SK-N-SH (cell line): ENCODE data around the gene FBXO10. TPM values are rescaled to one million over a fixed set of nuclear protein-coding genes. Genes with fewer than 3 reads are reported as not detected.

ENCODE experiments used
- CTCF ChIA-PET: fragments of 300-600, 350-600 bp; formaldehyde crosslinking; extraction: SDS; loops from one replicate; lab custom pipeline; 2021; lab: Yijun Ruan, JAX
- POLR2A ChIA-PET: fragments of 350-600 bp; sonication (Branson Sonifier 250); formaldehyde crosslinking; extraction: SDS; loops from one replicate; lab custom pipeline; 2020; ENCODE audit warnings: antibody characterized with exemption, inconsistent platforms; lab: Yijun Ruan, JAX
- DNase-seq: peaks from one replicate; pipeline ENCODE4 v3.0.0; 2012
- H2AFZ ChIP-seq: fragments of 200-600 bp; sonication (generic); 2 replicates; pipeline ENCODE4 v1.8.1; 2016; ENCODE audit warnings: antibody characterized with exemption, mild to moderate bottlenecking, low read depth
- H3F3A ChIP-seq: fragments of 200-600 bp; sonication (generic); replicated peaks from 2 replicates; pipeline ENCODE3; 2016; ENCODE audit warnings: antibody characterized with exemption, mild to moderate bottlenecking; ENCODE audit not compliant: insufficient read depth
- H3K27ac ChIP-seq, 2 experiments: fragments of 200-500 bp in 1 of 2; fragments of 200-600 bp in 1 of 2; sonication (Bioruptor generic) in 1 of 2; sonication (generic), shearing (Covaris generic) in 1 of 2; 2 replicates each; pipeline versions ENCODE4 v1.5.1 to v1.6.1; 2014 to 2016; ENCODE audit warnings: low read depth in 2 of 2, inconsistent platforms in 1 of 2, low read length in 1 of 2, mild to moderate bottlenecking in 1 of 2, mixed read lengths in 1 of 2
- H3K27me3 ChIP-seq: fragments of 200-600 bp; sonication (generic), shearing (Covaris generic); 2 replicates; pipeline ENCODE4 v1.6.1; 2016; ENCODE audit warnings: mixed run types; ENCODE audit not compliant: insufficient read depth
- H3K36me3 ChIP-seq, 2 experiments: fragments of 200-500 bp in 1 of 2; fragments of 200-600 bp in 1 of 2; sonication (Bioruptor generic) in 1 of 2; sonication (generic) in 1 of 2; replicated peaks in 1 of 2; 2 replicates each; pipeline versions ENCODE3 to v1.5.1; 2014 to 2016; ENCODE audit warnings: low read length in 1 of 2, mild to moderate bottlenecking in 1 of 2; ENCODE audit not compliant: insufficient read depth in 2 of 2, control insufficient read depth in 1 of 2
- H3K4me1 ChIP-seq, 2 experiments: fragments of 200-500 bp in 1 of 2; fragments of 200-600 bp in 1 of 2; sonication (Bioruptor generic) in 1 of 2; sonication (generic), shearing (Covaris generic) in 1 of 2; 2 replicates each; pipeline versions ENCODE4 v1.5.1 to v1.6.1; 2014 to 2016; ENCODE audit warnings: low read depth in 1 of 2, low read length in 1 of 2, mixed run types in 1 of 2; ENCODE audit not compliant: insufficient read depth in 2 of 2, control insufficient read depth in 1 of 2
- H3K4me2 ChIP-seq: fragments of 200-600 bp; sonication (generic), shearing (Covaris generic); 2 replicates; pipeline ENCODE4 v1.6.1; 2017; ENCODE audit warnings: mixed run types
- H3K4me3 ChIP-seq, 2 experiments: fragments of 200-500 bp in 1 of 2; fragments of 200-600 bp in 1 of 2; sonication (Bioruptor generic) in 1 of 2; sonication (generic), shearing (Covaris generic) in 1 of 2; 2 replicates each; pipeline versions ENCODE4 v1.5.1 to v1.8.1; 2014 to 2016; ENCODE audit warnings: low read depth in 2 of 2, inconsistent platforms in 1 of 2, low read length in 1 of 2, mild to moderate bottlenecking in 1 of 2, mixed read lengths in 1 of 2, moderate library complexity in 1 of 2
- H3K79me2 ChIP-seq: fragments of 200-600 bp; sonication (generic); 2 replicates; pipeline ENCODE4 v1.8.1; 2017; ENCODE audit warnings: mild to moderate bottlenecking; ENCODE audit not compliant: insufficient read depth
- H3K9ac ChIP-seq: fragments of 200-600 bp; sonication (generic); 2 replicates; pipeline ENCODE4 v1.6.1; 2017; ENCODE audit warnings: mixed run types
- H3K9me2 ChIP-seq: fragments of 200-600 bp; sonication (generic); 2 replicates; pipeline ENCODE4 v1.6.1; 2017; ENCODE audit warnings: mixed run types
- H3K9me3 ChIP-seq: fragments of 200-600 bp; sonication (generic); 2 replicates; pipeline ENCODE4 v1.6.1; 2017; ENCODE audit warnings: mixed run types, mild to moderate bottlenecking, moderate library complexity
- H4K20me1 ChIP-seq: fragments of 200-600 bp; sonication (generic); 2 replicates; pipeline ENCODE4 v1.6.1; 2017; ENCODE audit warnings: mild to moderate bottlenecking, mixed run types; ENCODE audit not compliant: insufficient read depth
- FOSL2 ChIP-seq: IDR thresholded peaks from 2 replicates; pipeline ENCODE4 v1.4.0; 2012; ENCODE audit warnings: low read depth, mild to moderate bottlenecking, moderate library complexity, borderline replicate concordance
- FOXM1 ChIP-seq: IDR thresholded peaks from 2 replicates; pipeline ENCODE4 v1.4.0; 2012; ENCODE audit warnings: low read depth, mild to moderate bottlenecking
- GABPA ChIP-seq: IDR thresholded peaks from 2 replicates; pipeline ENCODE4 v1.4.0; 2012; ENCODE audit warnings: low read depth, mild to moderate bottlenecking
- MXI1 ChIP-seq: IDR thresholded peaks from 2 replicates; pipeline ENCODE4 v1.6.1; 2012; ENCODE audit warnings: mild to moderate bottlenecking, low read depth, low read length, improper control_type of control experiment
- NRF1 ChIP-seq: IDR thresholded peaks from 2 replicates; pipeline ENCODE4 v1.6.1; 2012; ENCODE audit warnings: low read depth, mild to moderate bottlenecking, low read length
- RAD21 ChIP-seq: IDR thresholded peaks from 2 replicates; pipeline ENCODE4 v1.6.1; 2012; ENCODE audit warnings: mild to moderate bottlenecking, low read length
- RFX5 ChIP-seq: IDR thresholded peaks from 2 replicates; pipeline ENCODE4 v1.6.1; 2012; ENCODE audit warnings: mild to moderate bottlenecking, improper control_type of control experiment, low read length
- SIN3A ChIP-seq: IDR thresholded peaks from 2 replicates; pipeline ENCODE4 v1.6.1; 2012; ENCODE audit warnings: low read depth, mild to moderate bottlenecking, low read length, moderate library complexity, borderline replicate concordance
- TCF12 ChIP-seq: IDR thresholded peaks from 2 replicates; pipeline ENCODE4 v1.4.0; 2012
- WGBS: methylation state at CpG from one replicate; pipeline ENCODE4 v1.1.6; 2017; ENCODE audit warnings: low lambda C conversion rate; 5-methylcytosine and 5-hydroxymethylcytosine counted together
- polyA plus RNA-seq, 3 experiments: library from polyadenylated mRNA; depleted of rRNA; stranded (reverse); fragments of >200 nt; gene quantifications; 2 replicates each; pipeline ENCODE4 v1.2.3, GENCODE V29; 2012
- TF ChIP-seq, protein P1 (sequence below): IDR thresholded peaks from 2 replicates; pipeline ENCODE4 v1.4.0; 2012; ENCODE audit warnings: low read depth
- TF ChIP-seq, protein P2 (sequence below): fragments of 150-350 bp; IDR thresholded peaks from 2 replicates; pipeline ENCODE4 v1.6.1; 2017; ENCODE audit warnings: antibody characterized with exemption, low read length, low read depth, borderline replicate concordance
- TF ChIP-seq, protein P3 (sequence below): IDR thresholded peaks from 2 replicates; pipeline ENCODE4 v1.4.0; 2012; ENCODE audit warnings: low read depth, borderline replicate concordance
- TF ChIP-seq, protein P4 (sequence below): fragments of 200-600 bp; sonication (generic); IDR thresholded peaks from 2 replicates; pipeline ENCODE4 v1.6.1; 2017; ENCODE audit warnings: antibody characterized with exemption, mild to moderate bottlenecking, moderate library complexity

The FBXO10 gene
- polyA plus RNA-seq, 1 of the 3 experiments (the other 2 are of a cell fraction) = 10.1 TPM

DNA sequence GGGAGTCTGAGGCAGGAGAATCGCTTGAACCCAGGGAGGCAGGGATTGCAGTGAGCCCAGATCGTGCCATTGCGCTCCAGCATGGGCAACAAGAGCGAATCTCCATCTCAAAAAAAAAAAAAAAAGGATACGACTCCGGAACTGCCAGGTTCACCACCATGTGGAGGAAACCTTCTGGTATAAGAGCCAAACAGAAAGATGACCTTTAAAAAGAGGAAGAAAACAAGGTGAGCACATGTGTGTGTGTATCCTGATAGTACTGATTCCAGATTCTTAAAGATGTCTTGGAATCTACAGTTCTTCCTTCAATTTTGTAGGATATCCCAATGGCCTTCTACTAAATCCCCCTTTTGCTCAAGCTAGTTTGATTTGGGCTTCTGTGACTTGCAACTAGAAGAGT, 33.7 kb downstream of the FBXO10 start:
- no peaks in the 10 kb centered on the region for H3K79me2 ChIP-seq
- H2AFZ ChIP-seq = no peak overlapping the region
- H3K9me3 ChIP-seq = no peaks in the 10 kb centered on the region
- peaks cover 3 to 8% of the 10 kb centered on the region in 2 experiments for H3K36me3 ChIP-seq
- H3K4me1 ChIP-seq = no peaks in the 10 kb centered on the region
- 95% methylated on average over 6 of the region's 6 CpGs for WGBS
- ChIA-PET CTCF (no interaction called here), POLR2A (no interaction called here)
- H3K9me2 ChIP-seq = no peaks in the 10 kb centered on the region
- H3K4me2 ChIP-seq = no peak overlapping the region
- H3K27ac ChIP-seq = no peak overlapping the region
- DNase-seq = no peak
- TF ChIP-seq FOSL2 (no peak), FOXM1 (no peak)
- TF ChIP-seq, protein P1, sequence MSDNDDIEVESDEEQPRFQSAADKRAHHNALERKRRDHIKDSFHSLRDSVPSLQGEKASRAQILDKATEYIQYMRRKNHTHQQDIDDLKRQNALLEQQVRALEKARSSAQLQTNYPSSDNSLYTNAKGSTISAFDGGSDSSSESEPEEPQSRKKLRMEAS = no peak
- TF ChIP-seq, protein P2, sequence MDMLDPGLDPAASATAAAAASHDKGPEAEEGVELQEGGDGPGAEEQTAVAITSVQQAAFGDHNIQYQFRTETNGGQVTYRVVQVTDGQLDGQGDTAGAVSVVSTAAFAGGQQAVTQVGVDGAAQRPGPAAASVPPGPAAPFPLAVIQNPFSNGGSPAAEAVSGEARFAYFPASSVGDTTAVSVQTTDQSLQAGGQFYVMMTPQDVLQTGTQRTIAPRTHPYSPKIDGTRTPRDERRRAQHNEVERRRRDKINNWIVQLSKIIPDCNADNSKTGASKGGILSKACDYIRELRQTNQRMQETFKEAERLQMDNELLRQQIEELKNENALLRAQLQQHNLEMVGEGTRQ = no peak
- no peak overlapping the region for H3K9ac ChIP-seq
- no peak overlapping the region for H3K4me3 ChIP-seq
- H3K27me3 ChIP-seq = no peaks in the 10 kb centered on the region
- H3F3A ChIP-seq = no peaks in the 10 kb centered on the region
- no peaks in the 10 kb centered on the region for H4K20me1 ChIP-seq

DNA sequence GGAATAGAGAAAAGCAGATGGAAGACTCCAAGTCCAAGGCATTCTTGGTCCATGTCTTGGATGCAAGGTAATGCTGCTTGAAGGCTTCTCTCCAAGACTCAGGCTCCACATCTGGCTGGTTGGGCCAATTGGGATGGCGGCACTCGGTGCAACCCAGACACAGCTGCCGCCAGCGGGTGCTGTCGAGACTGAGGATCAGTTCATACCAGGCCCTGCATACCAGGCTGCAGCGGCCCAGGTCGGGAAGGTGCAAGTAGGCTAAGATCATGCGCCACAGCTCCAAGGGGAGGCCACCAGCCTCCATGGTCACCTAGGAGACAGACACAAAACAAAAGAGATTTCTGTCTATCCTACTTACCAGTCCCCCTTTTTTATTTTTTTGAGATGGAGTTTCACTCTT, 34.7 kb downstream of the FBXO10 start:
- no peaks in the 10 kb centered on the region for H3F3A ChIP-seq
- H3K9me3 ChIP-seq = no peaks in the 10 kb centered on the region
- TF ChIP-seq GABPA (no peak), NRF1 (no peak), RAD21 (no peak), MXI1 (no peak), RFX5 (no peak), SIN3A (no peak), TCF12 (no peak)
- TF ChIP-seq, protein P3, sequence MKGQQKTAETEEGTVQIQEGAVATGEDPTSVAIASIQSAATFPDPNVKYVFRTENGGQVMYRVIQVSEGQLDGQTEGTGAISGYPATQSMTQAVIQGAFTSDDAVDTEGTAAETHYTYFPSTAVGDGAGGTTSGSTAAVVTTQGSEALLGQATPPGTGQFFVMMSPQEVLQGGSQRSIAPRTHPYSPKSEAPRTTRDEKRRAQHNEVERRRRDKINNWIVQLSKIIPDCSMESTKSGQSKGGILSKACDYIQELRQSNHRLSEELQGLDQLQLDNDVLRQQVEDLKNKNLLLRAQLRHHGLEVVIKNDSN = no peak
- TF ChIP-seq, protein P4, sequence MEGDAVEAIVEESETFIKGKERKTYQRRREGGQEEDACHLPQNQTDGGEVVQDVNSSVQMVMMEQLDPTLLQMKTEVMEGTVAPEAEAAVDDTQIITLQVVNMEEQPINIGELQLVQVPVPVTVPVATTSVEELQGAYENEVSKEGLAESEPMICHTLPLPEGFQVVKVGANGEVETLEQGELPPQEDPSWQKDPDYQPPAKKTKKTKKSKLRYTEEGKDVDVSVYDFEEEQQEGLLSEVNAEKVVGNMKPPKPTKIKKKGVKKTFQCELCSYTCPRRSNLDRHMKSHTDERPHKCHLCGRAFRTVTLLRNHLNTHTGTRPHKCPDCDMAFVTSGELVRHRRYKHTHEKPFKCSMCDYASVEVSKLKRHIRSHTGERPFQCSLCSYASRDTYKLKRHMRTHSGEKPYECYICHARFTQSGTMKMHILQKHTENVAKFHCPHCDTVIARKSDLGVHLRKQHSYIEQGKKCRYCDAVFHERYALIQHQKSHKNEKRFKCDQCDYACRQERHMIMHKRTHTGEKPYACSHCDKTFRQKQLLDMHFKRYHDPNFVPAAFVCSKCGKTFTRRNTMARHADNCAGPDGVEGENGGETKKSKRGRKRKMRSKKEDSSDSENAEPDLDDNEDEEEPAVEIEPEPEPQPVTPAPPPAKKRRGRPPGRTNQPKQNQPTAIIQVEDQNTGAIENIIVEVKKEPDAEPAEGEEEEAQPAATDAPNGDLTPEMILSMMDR = no peak
- H2AFZ ChIP-seq = no peak overlapping the region
- H4K20me1 ChIP-seq = no peaks in the 10 kb centered on the region
- H3K9me2 ChIP-seq = no peaks in the 10 kb centered on the region
- H3K27ac ChIP-seq = no peak overlapping the region
- DNase-seq = no peak
- ChIA-PET POLR2A (no interaction called here), CTCF (no interaction called here)
- H3K4me2 ChIP-seq = no peak overlapping the region
- peaks cover 6 to 17% of the 10 kb centered on the region in 2 experiments for H3K36me3 ChIP-seq
- no peaks in the 10 kb centered on the region for H3K27me3 ChIP-seq
- no peaks in the 10 kb centered on the region for H3K4me1 ChIP-seq
- H3K9ac ChIP-seq = no peak overlapping the region
- no peak overlapping the region for H3K4me3 ChIP-seq
- H3K79me2 ChIP-seq = no peaks in the 10 kb centered on the region
- 100% methylated on average over 2 of the region's 8 CpGs for WGBS
